ENCODE measurements around the gene MBNL1.

GRCh38 chr3:152304160-152304559 lies 35.4 kb downstream of the MBNL1 start:
- TF ChIP-seq CTCF (IDR thresholded peaks at IDR 0.05; ENCODE audit: low read length) (no peak), EZH2 (optimal IDR thresholded peaks at IDR 0.05; ENCODE audit: low read depth, low read length) (no peak), EZH2phosphoT487 (IDR thresholded peaks at IDR 0.05; ENCODE audit: low read length) (no peak)
